Keratinocyte (primary cell): ENCODE results near the gene SLC25A30. TPM values are rescaled to one million over a fixed set of nuclear protein-coding genes. Genes with fewer than 3 reads are reported as not detected.
A peak's percentile ranks its signal among the peaks of the same experiment; 100 is the strongest.

ENCODE experiments used
- DNase-seq: peaks from one replicate; pipeline ENCODE4 v3.0.0-alpha.2; 2011; ENCODE audit warnings: low read depth, missing footprints, low spot score
- FAIRE-seq: peaks from 2 replicates; lab custom pipeline; 2011; peaks lifted over from hg19 to GRCh38; lab: Jason Lieb, UNC
- H2AFZ ChIP-seq: 2 replicates; pipeline ENCODE4 v1.6.0; 2012; ENCODE audit warnings: low read length, control low read depth, inconsistent platforms; ENCODE audit not compliant: control insufficient read depth
- H3K27ac ChIP-seq: 2 replicates; pipeline ENCODE4 v1.5.1; 2011; ENCODE audit warnings: low read length; ENCODE audit not compliant: control insufficient read depth, insufficient read depth
- H3K27me3 ChIP-seq: 3 replicates; pipeline ENCODE4 v1.6.0; 2011; ENCODE audit warnings: low read length; ENCODE audit not compliant: control insufficient read depth, insufficient read depth; ENCODE audit errors: extremely low read depth
- H3K36me3 ChIP-seq, 2 experiments: 2 replicates in 1 of 2; 3 replicates in 1 of 2; pipeline ENCODE4 v1.5.1; 2011; ENCODE audit warnings: low read length in 2 of 2, mild to moderate bottlenecking in 1 of 2; ENCODE audit not compliant: control insufficient read depth in 2 of 2, insufficient read depth in 2 of 2; ENCODE audit errors: extremely low read depth in 1 of 2
- H3K4me1 ChIP-seq: 3 replicates; pipeline ENCODE4 v1.5.1; 2011; ENCODE audit warnings: low read length; ENCODE audit not compliant: control insufficient read depth, insufficient read depth; ENCODE audit errors: extremely low read depth
- H3K4me2 ChIP-seq: 3 replicates; pipeline ENCODE4 v1.6.0; 2011; ENCODE audit warnings: low read depth, low read length; ENCODE audit not compliant: control insufficient read depth, insufficient read depth; ENCODE audit errors: extremely low read depth
- H3K4me3 ChIP-seq, 3 experiments: fragments of 200-600 bp in 1 of 3; sonication (generic) in 1 of 3; 2 replicates in 2 of 3; 3 replicates in 1 of 3; pipeline ENCODE4 v1.5.1; 2011 to 2016; ENCODE audit warnings: low read length in 3 of 3, mild to moderate bottlenecking in 3 of 3, control low read depth in 2 of 3, inconsistent platforms in 1 of 3, low read depth in 1 of 3, mixed read lengths in 1 of 3, mixed run types in 1 of 3, moderate library complexity in 1 of 3; ENCODE audit not compliant: control insufficient read depth in 2 of 3, insufficient read depth in 2 of 3; ENCODE audit errors: extremely low read depth in 1 of 3
- H3K79me2 ChIP-seq: 2 replicates; pipeline ENCODE4 v1.6.0; 2012; ENCODE audit warnings: low read length; ENCODE audit not compliant: control insufficient read depth, insufficient read depth
- H3K9ac ChIP-seq: 3 replicates; pipeline ENCODE4 v1.6.0; 2011; ENCODE audit warnings: low read length; ENCODE audit not compliant: control insufficient read depth, insufficient read depth; ENCODE audit errors: extremely low read depth
- H3K9me1 ChIP-seq: 3 replicates; pipeline ENCODE4 v1.6.0; 2011; ENCODE audit warnings: low read length; ENCODE audit not compliant: control insufficient read depth, insufficient read depth; ENCODE audit errors: extremely low read depth
- H3K9me3 ChIP-seq: 2 replicates; pipeline ENCODE4 v1.5.1; 2012; ENCODE audit warnings: low read depth, low read length; ENCODE audit not compliant: control insufficient read depth
- H4K20me1 ChIP-seq: 3 replicates; pipeline ENCODE4 v1.6.0; 2011; ENCODE audit warnings: low read length; ENCODE audit not compliant: control insufficient read depth, insufficient read depth; ENCODE audit errors: extremely low read depth
- EZH2 ChIP-seq: IDR thresholded peaks from one replicate; pipeline ENCODE4 v1.6.1; 2012; ENCODE audit warnings: inconsistent platforms, mild to moderate bottlenecking, low read length, moderate library complexity
- dilution Hi-C: fragments of 300-500 bp; cut with MboI; formaldehyde crosslinking; loops from one replicate; pipeline ENCODE4 v1.7.0; 2020; ENCODE audit warnings: low sequenced_read_pairs; ENCODE audit not compliant: extremely low pct_ligation_motif_present
- polyA plus RNA-seq, 5 experiments: library from polyadenylated mRNA; depleted of rRNA in 3 of 5; stranded (reverse) in 3 of 5; stranded (forward) in 1 of 5; unstranded in 1 of 5; fragments of >200 nt; gene quantifications; 1 replicate in 1 of 5; 2 replicates in 3 of 5; 3 replicates in 1 of 5; pipeline versions ENCODE4 v1.2.1 to v1.2.3, GENCODE V29; 2011 to 2012; ENCODE audit warnings: missing spikeins in 2 of 5, low read depth in 1 of 5, low replicate concordance in 1 of 5
- TF ChIP-seq, protein P1 (sequence below), 3 experiments: IDR thresholded peaks in 1 of 3; conservative IDR thresholded peaks in 1 of 3; optimal IDR thresholded peaks in 1 of 3; 2 replicates in 2 of 3; 3 replicates in 1 of 3; pipeline versions ENCODE3 to v1.5.1; 2011; ENCODE audit warnings: low read length in 3 of 3, mild to moderate bottlenecking in 3 of 3, moderate library complexity in 2 of 3, control low read depth in 1 of 3, inconsistent platforms in 1 of 3; ENCODE audit not compliant: insufficient read depth in 2 of 3; ENCODE audit errors: extremely low read depth in 1 of 3

SLC25A30 gene
- polyA plus RNA-seq, 1 donor (not counting 4 experiments of a cell fraction or from before 2014, with no cell fraction given), result 24.5 TPM

- peaks cover 20% of the 10 kb centered on the region for H3K4me1 ChIP-seq
- no peaks in the 10 kb centered on the region for H3K36me3 ChIP-seq
- peaks cover 45% of the 10 kb centered on the region for H3K79me2 ChIP-seq
- dilution Hi-C loops, result no loop called here
- FAIRE-seq, result no peak
- no peaks in the 10 kb centered on the region for H3K9me1 ChIP-seq
- H3K27ac ChIP-seq, result peak overlapping the region; percentile 45
- no peak for DNase-seq
- no peaks in the 10 kb centered on the region for H3K27me3 ChIP-seq
- H3K9ac ChIP-seq, result peak overlapping the region; percentile 65
- H2AFZ ChIP-seq, result no peak overlapping the region
- H3K4me2 ChIP-seq, result peak overlapping the region; percentile 68
- no peaks in the 10 kb centered on the region for H3K9me3 ChIP-seq
- H4K20me1 ChIP-seq, result no peaks in the 10 kb centered on the region
- TF ChIP-seq, protein P1, sequence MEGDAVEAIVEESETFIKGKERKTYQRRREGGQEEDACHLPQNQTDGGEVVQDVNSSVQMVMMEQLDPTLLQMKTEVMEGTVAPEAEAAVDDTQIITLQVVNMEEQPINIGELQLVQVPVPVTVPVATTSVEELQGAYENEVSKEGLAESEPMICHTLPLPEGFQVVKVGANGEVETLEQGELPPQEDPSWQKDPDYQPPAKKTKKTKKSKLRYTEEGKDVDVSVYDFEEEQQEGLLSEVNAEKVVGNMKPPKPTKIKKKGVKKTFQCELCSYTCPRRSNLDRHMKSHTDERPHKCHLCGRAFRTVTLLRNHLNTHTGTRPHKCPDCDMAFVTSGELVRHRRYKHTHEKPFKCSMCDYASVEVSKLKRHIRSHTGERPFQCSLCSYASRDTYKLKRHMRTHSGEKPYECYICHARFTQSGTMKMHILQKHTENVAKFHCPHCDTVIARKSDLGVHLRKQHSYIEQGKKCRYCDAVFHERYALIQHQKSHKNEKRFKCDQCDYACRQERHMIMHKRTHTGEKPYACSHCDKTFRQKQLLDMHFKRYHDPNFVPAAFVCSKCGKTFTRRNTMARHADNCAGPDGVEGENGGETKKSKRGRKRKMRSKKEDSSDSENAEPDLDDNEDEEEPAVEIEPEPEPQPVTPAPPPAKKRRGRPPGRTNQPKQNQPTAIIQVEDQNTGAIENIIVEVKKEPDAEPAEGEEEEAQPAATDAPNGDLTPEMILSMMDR (optimal IDR thresholded peaks at IDR 0.05 in 1 of 3, IDR thresholded peaks at IDR 0.05 in 1 of 3, conservative IDR thresholded peaks at IDR 0.05 in 1 of 3; ENCODE audit: extremely low read depth in 1 of 3, insufficient read depth in 2 of 3, low read length in 3 of 3), result no peak
- TF ChIP-seq EZH2, result no peak
- peak overlapping the region; percentile 71 to 86 (median 82) for H3K4me3 ChIP-seq
Observed at GRCh38 chr13:45416516-45417128, 1.6 kb downstream of the SLC25A30 start.

- peaks cover 20% of the 10 kb centered on the region for H3K4me1 ChIP-seq
- H3K27ac ChIP-seq, result peak overlapping the region; percentile 63
- dilution Hi-C loops, result no loop called here
Observed at GRCh38 chr13:45415112-45415511, 3.1 kb downstream of the SLC25A30 start.

More at GRCh38 chr13:45415112-45415511, 3.1 kb downstream of the SLC25A30 start:
- peaks cover 2 to 4% of the 10 kb centered on the region in 2 experiments for H3K36me3 ChIP-seq
- peak overlapping the region; percentile 19 to 71 (median 68) for H3K4me3 ChIP-seq
- peak overlapping the region; percentile 65 for H3K9ac ChIP-seq
- no peaks in the 10 kb centered on the region for H4K20me1 ChIP-seq
- peak overlapping the region; percentile 99 for H3K4me2 ChIP-seq
- H3K9me1 ChIP-seq, result no peaks in the 10 kb centered on the region
- no peaks in the 10 kb centered on the region for H3K9me3 ChIP-seq
- FAIRE-seq (no peak), DNase-seq (no peak)
- TF ChIP-seq, protein P1 (optimal IDR thresholded peaks at IDR 0.05 in 1 of 3, IDR thresholded peaks at IDR 0.05 in 1 of 3, conservative IDR thresholded peaks at IDR 0.05 in 1 of 3; ENCODE audit: extremely low read depth in 1 of 3, insufficient read depth in 2 of 3, low read length in 3 of 3), result no peak
- TF ChIP-seq EZH2, result no peak
- H3K27me3 ChIP-seq, result no peaks in the 10 kb centered on the region
- H3K79me2 ChIP-seq, result peaks cover 51% of the 10 kb centered on the region
- H2AFZ ChIP-seq, result peak overlapping the region; percentile 84
